D721Med (cell line): ENCODE data around the gene LOXHD1.
A peak's percentile ranks its signal among the peaks of the same experiment; 100 is the strongest.

ENCODE experiments used
- DNase-seq: peaks from one replicate; pipeline ENCODE4 v3.0.0; 2011; ENCODE audit warnings: low spot score; ENCODE audit not compliant: insufficient read length
- FAIRE-seq: peaks from 2 replicates; lab custom pipeline; 2011; peaks lifted over from hg19 to GRCh38; lab: Jason Lieb, UNC
- CTCF ChIP-seq: IDR thresholded peaks from 2 replicates; pipeline ENCODE4 v1.5.1; 2012; ENCODE audit warnings: mild to moderate bottlenecking, control low read depth; ENCODE audit not compliant: insufficient read depth; ENCODE audit errors: missing control alignments

LOXHD1 gene

GRCh38 chr18:46475390-46475752 is 181.6 kb downstream of the LOXHD1 start:
- DNase-seq (no peak), FAIRE-seq (peak; percentile 21)
- no peak for TF ChIP-seq CTCF

- DNase-seq (no peak), FAIRE-seq (no peak)
These were observed 182.3 kb downstream of the LOXHD1 start for GRCh38 chr18:46474487-46475389.

GRCh38 chr18:46471809-46472498 is 185.1 kb downstream of the LOXHD1 start:
- FAIRE-seq (peak; percentile 35), DNase-seq (no peak)
- no peak for TF ChIP-seq CTCF

More at GRCh38 chr18:46474487-46475389, 182.3 kb downstream of the LOXHD1 start:
- no peak for TF ChIP-seq CTCF

- DNase-seq: no peak
- no peak for TF ChIP-seq CTCF
- FAIRE-seq: no peak
These were observed 186.3 kb downstream of the LOXHD1 start for GRCh38 chr18:46470714-46471113.

GRCh38 chr18:46469186-46469915 is 187.7 kb downstream of the LOXHD1 start:
- no peak for FAIRE-seq
- TF ChIP-seq CTCF: no peak

GRCh38 chr18:46468426-46469180 is 188.4 kb downstream of the LOXHD1 start:
- no peak for FAIRE-seq
- no peak for DNase-seq
- TF ChIP-seq CTCF: no peak

More at GRCh38 chr18:46469186-46469915, 187.7 kb downstream of the LOXHD1 start:
- DNase-seq: no peak
